Measurements from ENCODE around the gene GAA.

- TF ChIP-seq POLR2AphosphoS5 (IDR thresholded peaks at IDR 0.05) = no peak
- no peak for TF ChIP-seq CTCF (IDR thresholded peaks at IDR 0.05)
These were observed 10.5 kb downstream of the GAA start for GRCh38 chr17:80111702-80112470.

All from breast epithelium (tissue), 3 donors.